Skeletal muscle satellite cell (primary cell): ENCODE results near the gene COQ5.
A peak's percentile ranks its signal among the peaks of the same experiment; 100 is the strongest.
"Not testable (repeated sequence)": the region's sequence is repeated elsewhere in the genome, so short reads cannot be mapped to it uniquely, and the experiment has no call there.

Experiments
- H3K27me3 ChIP-seq: 2 replicates; pipeline ENCODE4 v1.7.0; 2013; ENCODE audit warnings: low read length; ENCODE audit not compliant: control insufficient read depth, insufficient read depth
- H3K36me3 ChIP-seq: 2 replicates; pipeline ENCODE4 v1.7.0; 2013; ENCODE audit warnings: mild to moderate bottlenecking, control low read depth, low read length; ENCODE audit not compliant: insufficient read depth
- H3K4me1 ChIP-seq: 2 replicates; pipeline ENCODE4 v1.7.0; 2013; ENCODE audit warnings: low read length; ENCODE audit not compliant: control insufficient read depth, insufficient read depth
- H3K4me2 ChIP-seq: 2 replicates; pipeline ENCODE4 v1.7.0; 2013; ENCODE audit warnings: mild to moderate bottlenecking, low read length
- H3K4me3 ChIP-seq: 2 replicates; pipeline ENCODE4 v1.7.0; 2013; ENCODE audit warnings: low read length
- H3K9ac ChIP-seq: 2 replicates; pipeline ENCODE4 v1.7.0; 2013; ENCODE audit warnings: mild to moderate bottlenecking, low read depth, low read length, moderate library complexity
- H3K9me3 ChIP-seq: replicated peaks from 2 replicates; pipeline ENCODE4 v1.7.0; 2013; ENCODE audit warnings: mild to moderate bottlenecking, control low read depth, low read length

COQ5 gene

DNA sequence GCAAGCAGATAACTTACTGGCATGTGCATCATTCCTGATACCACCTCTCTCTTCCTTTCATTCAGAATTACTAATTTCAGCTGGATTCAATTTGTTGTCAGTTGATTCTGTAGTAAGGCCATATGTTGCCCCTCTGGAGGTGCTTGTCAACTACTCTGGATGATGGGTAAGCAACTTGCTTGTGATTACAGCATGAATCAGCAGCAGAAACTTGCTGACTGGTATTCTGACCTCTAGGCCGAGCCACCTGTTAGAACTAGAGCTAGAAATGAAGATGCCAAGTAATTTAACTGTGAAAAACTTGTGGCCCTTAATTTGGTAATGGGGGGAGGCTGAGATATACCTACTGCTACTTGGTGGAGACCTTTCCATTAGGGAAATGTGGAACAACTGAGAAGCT, 10.3 kb upstream of the COQ5 start:
- H3K9ac ChIP-seq, result peak overlapping the region; percentile 22
- H3K4me3 ChIP-seq, result no peak overlapping the region
- no peaks in the 10 kb centered on the region for H3K9me3 ChIP-seq
- H3K36me3 ChIP-seq, result peaks cover 17% of the 10 kb centered on the region
- H3K27me3 ChIP-seq, result no peaks in the 10 kb centered on the region
- peak overlapping the region; percentile 72 for H3K4me2 ChIP-seq
- H3K4me1 ChIP-seq, result peaks cover 45% of the 10 kb centered on the region

DNA sequence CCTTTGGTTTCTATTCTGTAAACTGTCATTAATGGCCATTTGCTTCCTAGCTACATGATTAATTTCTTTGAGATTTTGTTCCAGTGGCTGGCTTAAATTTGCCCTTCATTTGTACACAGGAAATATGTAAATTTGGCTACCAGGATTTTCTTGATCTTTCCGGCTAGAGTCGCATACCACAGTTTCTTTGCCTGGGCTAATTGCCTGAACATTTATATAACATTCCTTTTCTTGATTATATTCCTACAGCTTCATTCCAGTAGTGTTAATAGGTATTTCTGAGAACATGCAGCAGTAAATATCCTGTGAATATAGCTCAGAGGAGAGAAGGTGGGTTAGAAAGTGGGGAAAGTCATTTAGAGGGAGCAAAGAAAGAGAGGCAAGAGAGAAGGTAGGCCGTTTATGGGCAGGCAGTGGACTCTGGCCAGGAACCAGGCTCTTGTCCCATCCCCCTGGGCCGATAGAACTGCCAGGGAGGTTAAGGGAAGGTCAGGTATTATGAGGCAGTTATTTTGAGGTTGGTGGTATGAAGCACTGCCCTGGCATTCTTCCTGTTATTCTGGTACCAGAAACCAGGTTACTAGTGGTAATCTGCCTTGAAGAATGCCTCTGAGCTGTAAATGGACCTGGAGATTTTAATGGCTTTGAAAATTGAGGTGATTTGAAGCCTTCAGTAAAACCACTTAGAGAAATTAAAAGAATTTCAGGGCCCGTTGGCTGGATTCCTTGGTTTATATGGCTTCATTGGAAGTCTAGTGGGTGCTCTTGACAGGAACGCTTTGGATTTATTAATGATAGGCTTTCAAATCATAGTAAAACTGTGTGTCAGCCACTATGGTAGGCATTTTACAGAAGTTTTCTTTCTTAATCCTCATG, 9.6 kb upstream of the COQ5 start:
- peaks cover 17% of the 10 kb centered on the region for H3K36me3 ChIP-seq
- peak overlapping the region; percentile 22 for H3K9ac ChIP-seq
- H3K4me1 ChIP-seq, result peaks cover 43% of the 10 kb centered on the region
- H3K9me3 ChIP-seq, result no peaks in the 10 kb centered on the region
- H3K4me3 ChIP-seq, result peak overlapping the region; percentile 23
- H3K4me2 ChIP-seq, result peak overlapping the region; percentile 72
- H3K27me3 ChIP-seq, result no peaks in the 10 kb centered on the region

GRCh38 chr12:120537856-120538220, 8.9 kb upstream of the COQ5 start:
- Histone ChIP-seq H3K9ac (peak overlapping the region; percentile 20), H3K36me3 (peaks cover 17% of the 10 kb centered on the region), H3K4me2 (peak overlapping the region; percentile 72), H3K27me3 (no peaks in the 10 kb centered on the region), H3K4me3 (peak overlapping the region; percentile 23), H3K9me3 (no peaks in the 10 kb centered on the region), H3K4me1 (peaks cover 43% of the 10 kb centered on the region)

DNA sequence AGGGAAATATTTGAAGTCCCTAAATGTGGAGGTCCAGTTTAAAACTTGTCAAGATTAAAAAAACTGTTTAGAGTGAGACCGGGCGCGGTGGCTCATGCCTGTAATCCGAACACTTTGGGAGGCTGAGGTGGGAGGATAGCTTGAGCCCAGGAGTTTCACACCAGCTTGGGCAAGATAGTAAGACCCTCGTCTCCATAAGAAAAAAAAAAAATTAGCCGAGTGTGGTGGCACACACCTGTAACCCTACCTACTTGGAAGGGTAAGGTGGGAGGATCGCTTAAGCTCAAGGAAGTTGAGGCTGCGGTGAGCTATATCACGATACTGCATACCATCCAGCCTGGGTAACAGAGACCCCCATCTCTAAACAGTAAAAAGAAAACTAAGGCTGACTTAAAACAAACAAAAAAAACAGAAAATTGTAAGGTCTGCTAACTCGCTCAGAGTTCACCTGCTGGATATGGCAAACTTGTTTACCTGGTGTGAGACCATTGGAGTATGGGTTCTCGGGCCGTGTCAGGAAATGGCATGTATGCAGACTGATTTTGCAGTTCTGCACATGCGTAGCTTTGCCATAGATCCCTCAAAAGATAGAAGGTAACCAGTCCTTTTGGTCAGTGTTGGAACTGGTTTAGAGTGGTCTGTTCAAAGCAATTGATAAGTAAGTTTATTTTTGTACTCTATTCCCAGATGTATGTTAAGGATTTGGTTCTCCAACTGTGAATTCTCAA, 7.3 kb upstream of the COQ5 start:
- H3K36me3 ChIP-seq, result peaks cover 17% of the 10 kb centered on the region
- H3K4me3 ChIP-seq, result peak overlapping the region; percentile 90
- peaks cover 43% of the 10 kb centered on the region for H3K4me1 ChIP-seq
- no peaks in the 10 kb centered on the region for H3K27me3 ChIP-seq
- H3K4me2 ChIP-seq, result peak overlapping the region; percentile 84
- H3K9ac ChIP-seq, result peak overlapping the region; percentile 96
- no peaks in the 10 kb centered on the region for H3K9me3 ChIP-seq

GRCh38 chr12:120534703-120535655, 6.0 kb upstream of the COQ5 start:
- H3K9ac ChIP-seq, result peak overlapping the region; percentile 96
- no peaks in the 10 kb centered on the region for H3K27me3 ChIP-seq
- peaks cover 46% of the 10 kb centered on the region for H3K4me1 ChIP-seq
- no peaks in the 10 kb centered on the region for H3K9me3 ChIP-seq
- H3K4me2 ChIP-seq, result peak overlapping the region; percentile 84
- H3K36me3 ChIP-seq, result peaks cover 17% of the 10 kb centered on the region
- H3K4me3 ChIP-seq, result peak overlapping the region; percentile 90

- Histone ChIP-seq H3K4me2 (peak within 1 kb of the TSS; percentile 84), H3K9ac (peak within 1 kb of the TSS; percentile 96), H3K4me1 (peaks cover 47% of the 10 kb centered on the region), H3K27me3 (no peaks in the 10 kb centered on the region), H3K36me3 (peaks cover 17% of the 10 kb centered on the region), H3K4me3 (peak within 1 kb of the TSS; percentile 90), H3K9me3 (no peaks in the 10 kb centered on the region)
Measured at GRCh38 chr12:120534203-120534702, 5.3 kb upstream of the COQ5 start, which contains the start of gene RNF10. Gene RNF10, plus strand, starts transcription at chr12:120534356. Its CDS starts 456 bp downstream, at chr12:120534812.

GRCh38 chr12:120532701-120533238, 3.8 kb upstream of the COQ5 start:
- Histone ChIP-seq H3K4me1 (peaks cover 37% of the 10 kb centered on the region), H3K36me3 (peaks cover 16% of the 10 kb centered on the region), H3K9me3 (no peaks in the 10 kb centered on the region), H3K9ac (no peak overlapping the region), H3K4me3 (no peak overlapping the region), H3K4me2 (no peak overlapping the region), H3K27me3 (no peaks in the 10 kb centered on the region)

GRCh38 chr12:120530418-120530761, 1.4 kb upstream of the COQ5 start:
- Histone ChIP-seq H3K4me1 (peaks cover 27% of the 10 kb centered on the region), H3K4me2 (peak overlapping the region; percentile 88)
- not testable (repeated sequence) for H3K27me3 ChIP-seq, H3K4me3 ChIP-seq, H3K36me3 ChIP-seq, H3K9me3 ChIP-seq, H3K9ac ChIP-seq

GRCh38 chr12:120529641-120530417, 871 bp upstream of the COQ5 start:
- no peaks in the 10 kb centered on the region for H3K36me3 ChIP-seq
- H3K9me3 ChIP-seq, result no peaks in the 10 kb centered on the region
- peak overlapping the region; percentile 97 for H3K9ac ChIP-seq
- peak overlapping the region; percentile 88 for H3K4me2 ChIP-seq
- peaks cover 29% of the 10 kb centered on the region for H3K4me1 ChIP-seq
- no peaks in the 10 kb centered on the region for H3K27me3 ChIP-seq
- H3K4me3 ChIP-seq, result peak overlapping the region; percentile 99

DNA sequence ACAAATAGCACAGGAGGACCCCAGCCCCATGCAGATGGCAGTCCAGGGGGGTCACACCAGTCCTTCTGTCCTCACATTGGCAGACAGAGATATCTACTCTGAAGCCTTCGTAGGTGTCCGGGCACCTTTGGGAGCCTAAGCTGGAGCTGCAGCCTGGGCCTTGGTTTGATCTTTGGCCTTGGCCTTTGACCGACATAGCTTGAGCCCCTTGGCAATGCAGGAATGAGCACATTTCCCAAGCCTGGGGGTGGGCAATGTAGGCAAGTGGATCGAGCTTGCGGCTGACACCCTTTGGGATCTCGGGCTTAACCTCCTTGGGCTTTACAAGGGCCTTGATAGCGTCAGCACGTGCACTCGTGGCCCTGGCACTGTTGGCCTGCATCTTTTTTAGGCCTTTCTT, 6.4 kb downstream of the COQ5 start:
- H3K27me3 ChIP-seq, result no peaks in the 10 kb centered on the region
- H3K9ac ChIP-seq, result no peak overlapping the region
- no peaks in the 10 kb centered on the region for H3K9me3 ChIP-seq
- peaks cover 6% of the 10 kb centered on the region for H3K36me3 ChIP-seq
- H3K4me1 ChIP-seq, result peaks cover 15% of the 10 kb centered on the region
- no peak overlapping the region for H3K4me2 ChIP-seq
- no peak overlapping the region for H3K4me3 ChIP-seq
